ENCODE data around the gene CUBN. TPM values are rescaled to one million over a fixed set of nuclear protein-coding genes. Genes with fewer than 3 reads are reported as not detected.

CUBN gene
- total and polyA plus RNA-seq, 9 of the 15 experiments (the other 6 are each of a cell fraction or from before 2014, with no cell fraction given) = 0.04 to 0.33 (median 0.09) TPM

GRCh38 chr10:16817125-16818019 is 312.2 kb downstream of the CUBN start, which contains the start of gene RSU1 (continued):
- 0 out of 4 replicates have a peak, but pooled peaks of 1 of the 2 experiments have one; percentile 23 for TF ChIP-seq MLLT1 (IDR thresholded peaks at IDR 0.05)
- peak; percentile 47 for TF ChIP-seq PHF20 (IDR thresholded peaks at IDR 0.05; ENCODE audit: partially characterized antibody)
- 0 out of 2 replicates have a peak, but pooled peaks have one; percentile 28 for TF ChIP-seq GMEB1 (CRISPR knock-in tag; IDR thresholded peaks at IDR 0.05)
- no peak for TF ChIP-seq MTA1 (IDR thresholded peaks at IDR 0.05; ENCODE audit: borderline replicate concordance)
- TF ChIP-seq YBX1 (IDR thresholded peaks at IDR 0.05) = no peak
- TF ChIP-seq POLR2H (tag; IDR thresholded peaks at IDR 0.05; ENCODE audit: low read depth) = peak; percentile 85
- TF ChIP-seq ZNF778 (CRISPR knock-in tag; IDR thresholded peaks at IDR 0.05) = no peak
- peak; percentile 25; the same call in 1 of the 2 replicates for TF ChIP-seq RUNX1 (IDR thresholded peaks at IDR 0.05; ENCODE audit: low read depth)
- TF ChIP-seq FOXK2 (conservative IDR thresholded peaks at IDR 0.05 in 1 of 2, IDR thresholded peaks at IDR 0.05 in 1 of 2; ENCODE audit: low read depth in 2 of 2) = peak; percentile 71
- TF ChIP-seq EZH2 (IDR thresholded peaks at IDR 0.05; ENCODE audit: borderline replicate concordance, low read depth, low read length) = no peak
- TF ChIP-seq STAT5A (IDR thresholded peaks at IDR 0.05; ENCODE audit: borderline replicate concordance, low read length) = no peak; the same call in 1 of the 2 replicates
- TF ChIP-seq RERE (CRISPR knock-in tag; IDR thresholded peaks at IDR 0.05; ENCODE audit: borderline replicate concordance) = no peak
- no peak for TF ChIP-seq ZNF165 (CRISPR knock-in tag; IDR thresholded peaks at IDR 0.05; ENCODE audit: borderline replicate concordance)
- TF ChIP-seq SNAPC5 (CRISPR knock-in tag; IDR thresholded peaks at IDR 0.05) = no peak
- no peak for TF ChIP-seq KDM2B (CRISPR knock-in tag; IDR thresholded peaks at IDR 0.05)
- no peak for TF ChIP-seq PTTG1 (tag; IDR thresholded peaks at IDR 0.05; ENCODE audit: low read depth)
- TF ChIP-seq ZNF175 (CRISPR knock-in tag; IDR thresholded peaks at IDR 0.05; ENCODE audit: low read depth) = no peak
- TF ChIP-seq ZBTB8A (IDR thresholded peaks at IDR 0.05; ENCODE audit: partially characterized antibody) = no peak

All from K562 (cell line).